ENCODE data around the gene GTPBP1. TPM values are rescaled to one million over a fixed set of nuclear protein-coding genes. Genes with fewer than 3 reads are reported as not detected.

GTPBP1 gene
- total RNA-seq, 1 donor from 2014 or later: 49.8 TPM

- Mint-ChIP-seq H3K4me3 (ENCODE audit: unreplicated experiment) (no peak overlapping the region), H3K27me3 (ENCODE audit: low read depth, unreplicated experiment) (no peaks in the 10 kb centered on the region), H3K4me1 (ENCODE audit: low read depth, unreplicated experiment) (peaks cover 2% of the 10 kb centered on the region), H3K36me3 (ENCODE audit: low read depth, unreplicated experiment) (peaks cover 20% of the 10 kb centered on the region), H3K9me3 (ENCODE audit: unreplicated experiment) (no peaks in the 10 kb centered on the region), H3K27ac (ENCODE audit: unreplicated experiment) (no peak overlapping the region)
- no peaks in the 10 kb centered on the region for H3K27me3 ChIP-seq (ENCODE audit: insufficient read depth, low read length)
- H3K79me2 ChIP-seq (ENCODE audit: insufficient read depth, low read length): peaks cover 44% of the 10 kb centered on the region
- H3K4me2 ChIP-seq (ENCODE audit: low read length): no peak overlapping the region
- TF ChIP-seq EZH2 (IDR thresholded peaks at IDR 0.05; ENCODE audit: insufficient read depth, low read length): no peak
- H3K27ac ChIP-seq (ENCODE audit: low read depth, low read length): no peak overlapping the region
- H3K4me1 ChIP-seq (ENCODE audit: insufficient read depth, low read length): peaks cover 10% of the 10 kb centered on the region
- no peak overlapping the region for H3K4me3 ChIP-seq (ENCODE audit: insufficient read depth, low read depth, low read length)
- peaks cover 41% of the 10 kb centered on the region for H3K36me3 ChIP-seq (ENCODE audit: insufficient read depth, low read length)
- FAIRE-seq (no peak), DNase-seq (ENCODE audit: low read depth) (no peak)
- peaks cover 29% of the 10 kb centered on the region for H4K20me1 ChIP-seq (ENCODE audit: insufficient read depth, low read length)
- no peak overlapping the region for H3K9ac ChIP-seq (ENCODE audit: low read length)
- H2AFZ ChIP-seq (ENCODE audit: low read depth, low read length): no peak overlapping the region
- H3K9me3 ChIP-seq (ENCODE audit: insufficient read depth, low read depth, low read length): no peaks in the 10 kb centered on the region
These were observed 20.0 kb upstream of the GTPBP1 start for GRCh38 chr22:38685761-38686160.

GRCh38 chr22:38689651-38690050, 16.1 kb upstream of the GTPBP1 start:
- no peak overlapping the region for H3K4me2 ChIP-seq (ENCODE audit: low read length)
- no peak for TF ChIP-seq CTCF (IDR thresholded peaks at IDR 0.05; ENCODE audit: insufficient read depth, low read depth, low read length)
- no peak for TF ChIP-seq EZH2 (IDR thresholded peaks at IDR 0.05; ENCODE audit: insufficient read depth, low read length)
- Mint-ChIP-seq H3K4me3 (ENCODE audit: unreplicated experiment) (no peak overlapping the region), H3K27ac (ENCODE audit: unreplicated experiment) (no peak overlapping the region), H3K4me1 (ENCODE audit: low read depth, unreplicated experiment) (no peaks in the 10 kb centered on the region), H3K9me3 (ENCODE audit: unreplicated experiment) (no peaks in the 10 kb centered on the region), H3K36me3 (ENCODE audit: low read depth, unreplicated experiment) (peaks cover 8% of the 10 kb centered on the region), H3K27me3 (ENCODE audit: low read depth, unreplicated experiment) (no peaks in the 10 kb centered on the region)
- no peak for FAIRE-seq
- no peaks in the 10 kb centered on the region for H3K27me3 ChIP-seq (ENCODE audit: insufficient read depth, low read length)
- peaks cover 34% of the 10 kb centered on the region for H3K36me3 ChIP-seq (ENCODE audit: insufficient read depth, low read length)
- H3K4me3 ChIP-seq (ENCODE audit: insufficient read depth, low read depth, low read length): no peak overlapping the region
- peaks cover 60% of the 10 kb centered on the region for H3K79me2 ChIP-seq (ENCODE audit: insufficient read depth, low read length)
- H3K4me1 ChIP-seq (ENCODE audit: insufficient read depth, low read length): no peaks in the 10 kb centered on the region
- H3K9ac ChIP-seq (ENCODE audit: low read length): no peak overlapping the region
- H3K27ac ChIP-seq (ENCODE audit: low read depth, low read length): no peak overlapping the region
- no peak for DNase-seq (ENCODE audit: low read depth)
- no peak overlapping the region for H2AFZ ChIP-seq (ENCODE audit: low read depth, low read length)
- H3K9me3 ChIP-seq (ENCODE audit: insufficient read depth, low read depth, low read length): no peaks in the 10 kb centered on the region
- H4K20me1 ChIP-seq (ENCODE audit: insufficient read depth, low read length): peaks cover 62% of the 10 kb centered on the region

GRCh38 chr22:38694049-38694448, 11.7 kb upstream of the GTPBP1 start:
- peaks cover 10% of the 10 kb centered on the region for H3K36me3 ChIP-seq (ENCODE audit: insufficient read depth, low read length)
- H3K4me2 ChIP-seq (ENCODE audit: low read length): no peak overlapping the region
- peaks cover 68% of the 10 kb centered on the region for H4K20me1 ChIP-seq (ENCODE audit: insufficient read depth, low read length)
- peaks cover 10% of the 10 kb centered on the region for H3K36me3 Mint-ChIP-seq (ENCODE audit: low read depth, unreplicated experiment)
- TF ChIP-seq EZH2 (IDR thresholded peaks at IDR 0.05; ENCODE audit: insufficient read depth, low read length): no peak
- no peak for TF ChIP-seq CTCF (IDR thresholded peaks at IDR 0.05; ENCODE audit: insufficient read depth, low read depth, low read length)
- H3K4me1 Mint-ChIP-seq (ENCODE audit: low read depth, unreplicated experiment): peaks cover 29% of the 10 kb centered on the region
- DNase-seq (ENCODE audit: low read depth) (no peak), FAIRE-seq (no peak)
- H3K27me3 ChIP-seq (ENCODE audit: insufficient read depth, low read length): no peaks in the 10 kb centered on the region
- no peak overlapping the region for H3K9ac ChIP-seq (ENCODE audit: low read length)
- H3K27ac ChIP-seq (ENCODE audit: low read depth, low read length): no peak overlapping the region
- no peak overlapping the region for H2AFZ ChIP-seq (ENCODE audit: low read depth, low read length)
- no peaks in the 10 kb centered on the region for H3K9me3 Mint-ChIP-seq (ENCODE audit: unreplicated experiment)
- H3K9me3 ChIP-seq (ENCODE audit: insufficient read depth, low read depth, low read length): no peaks in the 10 kb centered on the region
- H3K79me2 ChIP-seq (ENCODE audit: insufficient read depth, low read length): peaks cover 88% of the 10 kb centered on the region
- no peak overlapping the region for H3K4me3 Mint-ChIP-seq (ENCODE audit: unreplicated experiment)
- no peaks in the 10 kb centered on the region for H3K27me3 Mint-ChIP-seq (ENCODE audit: low read depth, unreplicated experiment)
- peaks cover 31% of the 10 kb centered on the region for H3K4me1 ChIP-seq (ENCODE audit: insufficient read depth, low read length)
- no peak overlapping the region for H3K27ac Mint-ChIP-seq (ENCODE audit: unreplicated experiment)
- H3K4me3 ChIP-seq (ENCODE audit: insufficient read depth, low read depth, low read length): no peak overlapping the region
